Measurements from ENCODE around the gene DHRS2. TPM values are rescaled to one million over a fixed set of nuclear protein-coding genes. Genes with fewer than 3 reads are reported as not detected.
"Not testable (repeated sequence)": the region's sequence is repeated elsewhere in the genome, so short reads cannot be mapped to it uniquely, and the experiment has no call there.

The DHRS2 gene
- total RNA-seq, 4 donors from 2014 or later = not detected

GRCh38 chr14:23633160-23633701 is 2.9 kb upstream of the DHRS2 start:
- Histone ChIP-seq H3K9me3 (no peaks in the 10 kb centered on the region), H3K4me1 (no peaks in the 10 kb centered on the region), H3K36me3 (no peaks in the 10 kb centered on the region), H3K27ac (no peak overlapping the region), H3K4me3 (no peak overlapping the region), H3K27me3 (no peaks in the 10 kb centered on the region)
- no peak for TF ChIP-seq POLR2A (IDR thresholded peaks at IDR 0.05)
- TF ChIP-seq CTCF (IDR thresholded peaks at IDR 0.05 in 4 of 5, conservative IDR thresholded peaks at IDR 0.05 in 1 of 5) = no peak
- in situ Hi-C loops (cut with MboI; ENCODE audit: low sequenced_read_pairs in 4 of 4) = loop anchor here (25.0 kb wide), 2 partner anchors 279 to 304 kb away; no protein-coding TSS in a partner anchor
- ATAC-seq (no peak), DNase-seq (no peak)
- intact Hi-C loops (cut with DNase I; ENCODE audit: low total_unique reads) = loop anchor here (2.0 to 5.0 kb wide), 3 partner anchors 279 to 474 kb away; no protein-coding TSS in a partner anchor

GRCh38 chr14:23634698-23635412 is 1.3 kb upstream of the DHRS2 start:
- in situ Hi-C loops (cut with MboI; ENCODE audit: low sequenced_read_pairs in 4 of 4) = loop anchor here (25.0 kb wide), 2 partner anchors 277 to 302 kb away; no protein-coding TSS in a partner anchor
- DNase-seq, H3K36me3 ChIP-seq, H3K4me1 ChIP-seq, ATAC-seq, H3K4me3 ChIP-seq, H3K9me3 ChIP-seq, H3K27me3 ChIP-seq, H3K27ac ChIP-seq: not testable (repeated sequence)
- intact Hi-C loops (cut with DNase I; ENCODE audit: low total_unique reads) = loop anchor here (5.0 kb wide), 2 partner anchors 277 to 472 kb away; no protein-coding TSS in a partner anchor

GRCh38 chr14:23637312-23637654 is 1.1 kb downstream of the DHRS2 start:
- in situ Hi-C loops (cut with MboI; ENCODE audit: low sequenced_read_pairs in 4 of 4) = loop anchor here (25.0 kb wide), 2 partner anchors 275 to 300 kb away; no protein-coding TSS in a partner anchor
- H3K36me3 ChIP-seq; DNase-seq; H3K27me3 ChIP-seq; intact Hi-C loops (cut with DNase I; ENCODE audit: low total_unique reads); H3K4me1 ChIP-seq; H3K9me3 ChIP-seq; H3K4me3 ChIP-seq; H3K27ac ChIP-seq; ATAC-seq: not testable (repeated sequence)

DNA sequence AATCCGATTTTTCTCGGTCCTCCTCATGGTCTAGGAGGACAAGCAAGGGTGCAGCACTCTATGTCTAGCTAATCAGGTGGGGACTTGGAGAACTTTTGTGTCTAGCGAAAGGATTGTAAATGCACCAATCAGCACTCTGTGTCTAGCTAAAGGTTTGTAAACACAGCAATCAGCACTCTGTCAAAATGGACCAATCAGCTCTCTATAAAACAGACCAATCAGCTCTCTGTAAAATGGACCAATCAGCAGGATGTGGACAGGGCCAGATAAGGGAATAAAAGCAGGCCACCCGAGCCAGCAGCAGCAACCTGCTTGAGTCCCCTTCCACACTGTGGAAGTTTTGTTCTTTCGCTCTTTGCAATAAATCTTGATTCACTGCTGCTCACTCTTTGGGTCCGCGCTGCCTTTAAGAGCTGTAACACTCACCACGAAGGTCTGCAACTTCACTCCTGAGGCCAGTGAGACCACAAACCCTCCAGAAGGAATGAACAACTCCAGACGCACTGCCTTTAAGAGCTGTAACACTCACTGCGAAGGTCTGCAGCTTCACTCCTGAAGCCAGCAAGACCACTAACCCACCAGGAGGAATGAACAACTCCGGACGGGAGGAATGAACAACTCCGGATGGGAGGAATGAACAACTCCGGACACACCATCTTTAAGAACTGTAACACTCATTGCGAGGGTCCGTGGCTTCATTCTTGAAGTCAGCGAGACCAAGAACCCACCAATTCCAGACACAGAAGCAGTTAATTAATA is 1.7 kb downstream of the DHRS2 start:
- H3K27me3 ChIP-seq; H3K4me3 ChIP-seq; H3K36me3 ChIP-seq; H3K27ac ChIP-seq; DNase-seq; H3K9me3 ChIP-seq; H3K4me1 ChIP-seq; ATAC-seq; intact Hi-C loops (cut with DNase I; ENCODE audit: low total_unique reads): not testable (repeated sequence)
- in situ Hi-C loops (cut with MboI; ENCODE audit: low sequenced_read_pairs in 4 of 4) = loop anchor here (25.0 kb wide), 2 partner anchors 274 to 299 kb away; no protein-coding TSS in a partner anchor

DNA sequence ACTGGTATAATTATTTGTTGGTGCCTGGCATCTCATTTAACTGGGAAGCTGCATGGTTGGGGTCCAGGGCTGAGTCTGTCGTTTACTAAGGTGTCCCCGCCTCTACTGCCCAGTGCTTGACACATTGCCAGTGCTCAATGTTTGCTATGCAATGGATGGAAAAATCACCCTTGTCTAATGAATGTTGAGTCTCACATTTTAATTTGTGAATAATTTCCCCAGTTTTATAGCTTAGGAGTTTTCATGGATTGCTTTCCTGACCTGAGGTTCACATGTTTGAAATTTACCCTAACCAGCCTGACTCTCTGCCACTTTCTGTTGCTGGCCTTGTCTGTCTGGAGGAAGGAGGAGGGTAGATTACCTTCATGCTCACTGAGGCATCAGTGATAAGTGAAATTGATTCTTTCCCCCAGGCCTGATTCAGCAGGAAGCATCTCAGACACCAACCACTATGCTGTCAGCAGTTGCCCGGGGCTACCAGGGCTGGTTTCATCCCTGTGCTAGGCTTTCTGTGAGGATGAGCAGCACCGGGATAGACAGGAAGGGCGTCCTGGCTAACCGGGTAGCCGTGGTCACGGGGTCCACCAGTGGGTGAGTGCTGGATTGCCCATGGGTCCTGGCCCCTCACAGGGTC is 2.4 kb downstream of the DHRS2 start:
- in situ Hi-C loops (cut with MboI; ENCODE audit: low sequenced_read_pairs in 4 of 4) (loop anchor here (25.0 kb wide), 2 partner anchors 274 to 299 kb away; no protein-coding TSS in a partner anchor), intact Hi-C loops (cut with DNase I; ENCODE audit: low total_unique reads) (no loop called here)
- H3K4me1 ChIP-seq = no peaks in the 10 kb centered on the region
- ATAC-seq (no peak), DNase-seq (no peak)
- H3K27me3 ChIP-seq = no peaks in the 10 kb centered on the region
- no peak for TF ChIP-seq POLR2A (IDR thresholded peaks at IDR 0.05)
- TF ChIP-seq CTCF (IDR thresholded peaks at IDR 0.05 in 4 of 5, conservative IDR thresholded peaks at IDR 0.05 in 1 of 5) = no peak
- no peaks in the 10 kb centered on the region for H3K36me3 ChIP-seq
- no peak overlapping the region for H3K4me3 ChIP-seq
- no peaks in the 10 kb centered on the region for H3K9me3 ChIP-seq
- no peak overlapping the region for H3K27ac ChIP-seq

Data from gastrocnemius medialis (tissue), 4 donors.